Activated CD4-positive, alpha-beta T cell treated with anti-CD3 and anti-CD28 coated beads, Interleukin-2, amount 10 ng/mL, durations not matched to agents 7 days and 5 days (primary cell): ENCODE data around the gene AURKAIP1. TPM values are rescaled to one million over a fixed set of nuclear protein-coding genes. Genes with fewer than 3 reads are reported as not detected.

Experiments used
- CTCF ChIA-PET: fragments of 350-600 bp; sonication (Branson Sonifier 250); formaldehyde crosslinking; loops from one replicate; lab custom pipeline; 2021; ENCODE audit warnings: antibody characterized with exemption; lab: Charles Lee
- POLR2A ChIA-PET: fragments of 350-600 bp; sonication (Branson Sonifier 250); formaldehyde crosslinking; loops from one replicate; lab custom pipeline; 2021; ENCODE audit warnings: antibody characterized with exemption; lab: Charles Lee
- DNase-seq: peaks from one replicate; pipeline ENCODE4 v3.0.0-alpha.2; 2020
- H3K27ac Mint-ChIP-seq: one replicate; pipeline ENCODE4 v1.8.0; 2021; ENCODE audit warnings: mild to moderate bottlenecking, moderate library complexity, mixed read lengths
- H3K27me3 Mint-ChIP-seq: one replicate; pipeline ENCODE4 v1.8.0; 2021; ENCODE audit warnings: mixed read lengths
- H3K36me3 Mint-ChIP-seq: one replicate; pipeline ENCODE4 v1.8.0; 2021; ENCODE audit warnings: low read depth, mixed read lengths
- H3K4me1 Mint-ChIP-seq: one replicate; pipeline ENCODE4 v1.8.0; 2021; ENCODE audit warnings: mixed read lengths
- H3K4me3 Mint-ChIP-seq: one replicate; pipeline ENCODE4 v1.8.0; 2021; ENCODE audit warnings: mild to moderate bottlenecking, moderate library complexity, mixed read lengths
- H3K9me3 Mint-ChIP-seq: one replicate; pipeline ENCODE4 v1.8.0; 2021; ENCODE audit warnings: mixed read lengths
- total RNA-seq, 2 experiments: library from RNA; stranded (reverse); gene quantifications; one replicate each; pipeline ENCODE4 v1.2.3, GENCODE V29; 2021

The AURKAIP1 gene
- total RNA-seq, 2 experiments from 2014 or later = 101 to 125 TPM

- POLR2A ChIA-PET = no interaction called here
- H3K4me1 Mint-ChIP-seq = peaks cover 11% of the 10 kb centered on the region
- CTCF ChIA-PET = no interaction called here
- no peak overlapping the region for H3K4me3 Mint-ChIP-seq
- H3K9me3 Mint-ChIP-seq = peaks cover 10% of the 10 kb centered on the region
- H3K27me3 Mint-ChIP-seq = no peaks in the 10 kb centered on the region
- peaks cover 16% of the 10 kb centered on the region for H3K36me3 Mint-ChIP-seq
- no peak for DNase-seq
- no peak overlapping the region for H3K27ac Mint-ChIP-seq
Observed at GRCh38 chr1:1344655-1345361, 30.2 kb downstream of the AURKAIP1 start.

GRCh38 chr1:1343811-1344421, 31.1 kb downstream of the AURKAIP1 start:
- no peak overlapping the region for H3K27ac Mint-ChIP-seq
- H3K9me3 Mint-ChIP-seq = peaks cover 10% of the 10 kb centered on the region
- CTCF ChIA-PET = interaction anchor here (0.7 to 1.1 kb wide), 3 partner anchors 29 to 196 kb away, joined by 3 read pairs; no protein-coding TSS in a partner anchor
- no peak overlapping the region for H3K4me3 Mint-ChIP-seq
- peaks cover 11% of the 10 kb centered on the region for H3K4me1 Mint-ChIP-seq
- H3K36me3 Mint-ChIP-seq = peaks cover 16% of the 10 kb centered on the region
- POLR2A ChIA-PET = no interaction called here
- H3K27me3 Mint-ChIP-seq = no peaks in the 10 kb centered on the region
- no peak for DNase-seq

- peaks cover 16% of the 10 kb centered on the region for H3K36me3 Mint-ChIP-seq
- ChIA-PET POLR2A (no interaction called here), CTCF (interaction anchor here (0.6 kb wide), 1 partner anchor 167 kb away, joined by 3 read pairs; no protein-coding TSS in a partner anchor)
Observed at GRCh38 chr1:1342584-1343115, 32.4 kb downstream of the AURKAIP1 start.

GRCh38 chr1:1342061-1342562, 32.9 kb downstream of the AURKAIP1 start:
- CTCF ChIA-PET = interaction anchor here (0.6 to 1.3 kb wide), 2 partner anchors 30 to 167 kb away, joined by 3 read pairs; no protein-coding TSS in a partner anchor

More at GRCh38 chr1:1342584-1343115, 32.4 kb downstream of the AURKAIP1 start:
- peaks cover 10% of the 10 kb centered on the region for H3K9me3 Mint-ChIP-seq
- no peak for DNase-seq
- no peaks in the 10 kb centered on the region for H3K27me3 Mint-ChIP-seq
- no peak overlapping the region for H3K4me3 Mint-ChIP-seq
- peaks cover 8% of the 10 kb centered on the region for H3K4me1 Mint-ChIP-seq
- no peak overlapping the region for H3K27ac Mint-ChIP-seq

GRCh38 chr1:1341549-1342021, 33.4 kb downstream of the AURKAIP1 start:
- Mint-ChIP-seq H3K27me3 (no peaks in the 10 kb centered on the region), H3K36me3 (peaks cover 16% of the 10 kb centered on the region), H3K4me1 (no peaks in the 10 kb centered on the region), H3K9me3 (peaks cover 10% of the 10 kb centered on the region), H3K4me3 (no peak overlapping the region), H3K27ac (no peak overlapping the region)
- no peak for DNase-seq
- ChIA-PET CTCF (interaction anchor here (1.3 kb wide), 1 partner anchor 31 kb away, joined by 3 read pairs; no protein-coding TSS in a partner anchor), POLR2A (no interaction called here)

More at GRCh38 chr1:1342061-1342562, 32.9 kb downstream of the AURKAIP1 start:
- DNase-seq = no peak
- peaks cover 10% of the 10 kb centered on the region for H3K9me3 Mint-ChIP-seq
- H3K4me1 Mint-ChIP-seq = peaks cover 4% of the 10 kb centered on the region
- peaks cover 16% of the 10 kb centered on the region for H3K36me3 Mint-ChIP-seq
- no peak overlapping the region for H3K27ac Mint-ChIP-seq
- no peak overlapping the region for H3K4me3 Mint-ChIP-seq
- POLR2A ChIA-PET = no interaction called here
- H3K27me3 Mint-ChIP-seq = no peaks in the 10 kb centered on the region

- no peak overlapping the region for H3K27ac Mint-ChIP-seq
- CTCF ChIA-PET = interaction anchor here (1.3 kb wide), 1 partner anchor 31 kb away, joined by 3 read pairs; no protein-coding TSS in a partner anchor
- H3K36me3 Mint-ChIP-seq = peaks cover 16% of the 10 kb centered on the region
- POLR2A ChIA-PET = no interaction called here
- H3K4me3 Mint-ChIP-seq = no peak overlapping the region
- no peaks in the 10 kb centered on the region for H3K27me3 Mint-ChIP-seq
- H3K9me3 Mint-ChIP-seq = peaks cover 10% of the 10 kb centered on the region
- H3K4me1 Mint-ChIP-seq = no peaks in the 10 kb centered on the region
- DNase-seq = no peak
Observed at GRCh38 chr1:1340791-1341548, 34.0 kb downstream of the AURKAIP1 start.

- H3K9me3 Mint-ChIP-seq = peaks cover 10% of the 10 kb centered on the region
- no peak for DNase-seq
- POLR2A ChIA-PET = no interaction called here
- H3K27me3 Mint-ChIP-seq = no peaks in the 10 kb centered on the region
- no peak overlapping the region for H3K4me3 Mint-ChIP-seq
- no peaks in the 10 kb centered on the region for H3K4me1 Mint-ChIP-seq
- CTCF ChIA-PET = no interaction called here
- peaks cover 16% of the 10 kb centered on the region for H3K36me3 Mint-ChIP-seq
- H3K27ac Mint-ChIP-seq = no peak overlapping the region
Observed at GRCh38 chr1:1340185-1340584, 34.8 kb downstream of the AURKAIP1 start.

GRCh38 chr1:1338278-1338677, 36.7 kb downstream of the AURKAIP1 start:
- DNase-seq = no peak
- H3K4me3 Mint-ChIP-seq = no peak overlapping the region
- no peak overlapping the region for H3K27ac Mint-ChIP-seq
- H3K4me1 Mint-ChIP-seq = no peaks in the 10 kb centered on the region
- H3K9me3 Mint-ChIP-seq = peaks cover 10% of the 10 kb centered on the region
- H3K27me3 Mint-ChIP-seq = no peaks in the 10 kb centered on the region
- CTCF ChIA-PET = interaction anchor here (1.2 kb wide), 1 partner anchor 17 kb away, joined by 4 read pairs; no protein-coding TSS in a partner anchor
- POLR2A ChIA-PET = no interaction called here
- peaks cover 16% of the 10 kb centered on the region for H3K36me3 Mint-ChIP-seq

- Mint-ChIP-seq H3K4me1 (no peaks in the 10 kb centered on the region), H3K27me3 (no peaks in the 10 kb centered on the region), H3K36me3 (peaks cover 16% of the 10 kb centered on the region), H3K9me3 (peaks cover 10% of the 10 kb centered on the region), H3K27ac (no peak overlapping the region), H3K4me3 (no peak overlapping the region)
- ChIA-PET POLR2A (no interaction called here), CTCF (no interaction called here)
- DNase-seq = peak; percentile 25
Observed at GRCh38 chr1:1337793-1338147, 37.2 kb downstream of the AURKAIP1 start.

- no peak for DNase-seq
- ChIA-PET CTCF (no interaction called here), POLR2A (no interaction called here)
- Mint-ChIP-seq H3K36me3 (peaks cover 16% of the 10 kb centered on the region), H3K4me3 (no peak overlapping the region), H3K27me3 (no peaks in the 10 kb centered on the region), H3K9me3 (peaks cover 10% of the 10 kb centered on the region), H3K4me1 (no peaks in the 10 kb centered on the region), H3K27ac (no peak overlapping the region)
Observed at GRCh38 chr1:1336931-1337792, 37.8 kb downstream of the AURKAIP1 start.

GRCh38 chr1:1336446-1336845, 38.6 kb downstream of the AURKAIP1 start:
- DNase-seq = no peak
- H3K4me1 Mint-ChIP-seq = no peaks in the 10 kb centered on the region
- no peak overlapping the region for H3K27ac Mint-ChIP-seq
- H3K9me3 Mint-ChIP-seq = peaks cover 10% of the 10 kb centered on the region
- ChIA-PET CTCF (interaction anchor here (1.2 kb wide), 1 partner anchor 271 kb away, joined by 3 read pairs; no protein-coding TSS in a partner anchor), POLR2A (no interaction called here)
- H3K27me3 Mint-ChIP-seq = no peaks in the 10 kb centered on the region
- no peak overlapping the region for H3K4me3 Mint-ChIP-seq
- H3K36me3 Mint-ChIP-seq = peaks cover 13% of the 10 kb centered on the region
